ENCODE results near the gene IL12RB1. TPM values are rescaled to one million over a fixed set of nuclear protein-coding genes. Genes with fewer than 3 reads are reported as not detected.

The IL12RB1 gene
- total and polyA plus RNA-seq, 2 of the 8 experiments (the other 6 are each of a cell fraction or from before 2014, with no cell fraction given) = 0.03 TPM; not detected in 1

DNA sequence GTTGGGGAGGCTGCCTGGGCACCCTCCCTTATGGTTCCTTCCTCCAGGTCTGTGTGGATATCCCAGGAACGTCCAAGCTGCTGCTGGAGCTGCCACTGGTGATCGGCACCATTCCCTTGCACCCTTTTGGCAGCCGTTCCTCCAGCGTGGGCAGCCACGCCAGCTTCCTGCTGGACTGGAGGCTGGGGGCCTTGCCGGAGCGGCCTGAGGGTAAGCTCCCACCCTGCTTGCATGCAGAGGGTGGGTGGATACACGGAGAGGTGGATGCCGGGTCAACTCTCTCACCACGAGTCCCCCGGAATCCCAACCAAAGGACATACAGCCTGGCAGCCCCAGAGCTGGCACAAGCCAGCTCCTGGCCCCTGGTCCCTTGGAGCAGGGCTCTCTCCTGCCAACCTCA is 76.6 kb downstream of the IL12RB1 start (continued):
- TF ChIP-seq, protein P1, sequence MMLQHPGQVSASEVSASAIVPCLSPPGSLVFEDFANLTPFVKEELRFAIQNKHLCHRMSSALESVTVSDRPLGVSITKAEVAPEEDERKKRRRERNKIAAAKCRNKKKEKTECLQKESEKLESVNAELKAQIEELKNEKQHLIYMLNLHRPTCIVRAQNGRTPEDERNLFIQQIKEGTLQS (IDR thresholded peaks at IDR 0.05; ENCODE audit: insufficient read depth, low read depth, low read length) = no peak
- TF ChIP-seq GTF2F1 (IDR thresholded peaks at IDR 0.05; ENCODE audit: borderline replicate concordance, low read depth, low read length) (no peak), POU5F1 (IDR thresholded peaks at IDR 0.05; ENCODE audit: low read depth, low read length) (no peak), CEBPB (IDR thresholded peaks at IDR 0.05; ENCODE audit: low read depth, low read length) (no peak), YY1 (IDR thresholded peaks at IDR 0.05; ENCODE audit: low read depth, low read length) (no peak), SAP30 (IDR thresholded peaks at IDR 0.05; ENCODE audit: insufficient read depth, insufficient replicate concordance, low read length) (no peak)
- TF ChIP-seq, protein P2, sequence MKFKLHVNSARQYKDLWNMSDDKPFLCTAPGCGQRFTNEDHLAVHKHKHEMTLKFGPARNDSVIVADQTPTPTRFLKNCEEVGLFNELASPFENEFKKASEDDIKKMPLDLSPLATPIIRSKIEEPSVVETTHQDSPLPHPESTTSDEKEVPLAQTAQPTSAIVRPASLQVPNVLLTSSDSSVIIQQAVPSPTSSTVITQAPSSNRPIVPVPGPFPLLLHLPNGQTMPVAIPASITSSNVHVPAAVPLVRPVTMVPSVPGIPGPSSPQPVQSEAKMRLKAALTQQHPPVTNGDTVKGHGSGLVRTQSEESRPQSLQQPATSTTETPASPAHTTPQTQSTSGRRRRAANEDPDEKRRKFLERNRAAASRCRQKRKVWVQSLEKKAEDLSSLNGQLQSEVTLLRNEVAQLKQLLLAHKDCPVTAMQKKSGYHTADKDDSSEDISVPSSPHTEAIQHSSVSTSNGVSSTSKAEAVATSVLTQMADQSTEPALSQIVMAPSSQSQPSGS (IDR thresholded peaks at IDR 0.05; ENCODE audit: low read length) = no peak
